Hepatocyte (in vitro differentiated cells): ENCODE data around the gene YBX2. TPM values are rescaled to one million over a fixed set of nuclear protein-coding genes. Genes with fewer than 3 reads are reported as not detected.

Experiments used
- DNase-seq: peaks from one replicate; pipeline ENCODE4 v3.0.0-alpha.2; 2016; ENCODE audit warnings: low spot score
- H2AFZ ChIP-seq: fragments of 200-600 bp; sonication (generic); 2 replicates; pipeline ENCODE4 v1.6.0; 2016; ENCODE audit warnings: antibody characterized with exemption, mild to moderate bottlenecking
- H3K27ac ChIP-seq: fragments of 200-600 bp; sonication (generic); 2 replicates; pipeline ENCODE4 v1.5.1; 2016; ENCODE audit warnings: mild to moderate bottlenecking
- H3K27me3 ChIP-seq: fragments of 200-600 bp; sonication (generic); 2 replicates; pipeline ENCODE4 v1.6.1; 2016
- H3K36me3 ChIP-seq: fragments of 200-600 bp; sonication (generic); replicated peaks from 2 replicates; pipeline ENCODE4 v1.5.1; 2016; ENCODE audit warnings: low read depth; ENCODE audit not compliant: insufficient read depth
- H3K4me1 ChIP-seq: fragments of 200-600 bp; sonication (generic); 2 replicates; pipeline ENCODE4 v1.5.1; 2016; ENCODE audit warnings: mild to moderate bottlenecking, moderate library complexity; ENCODE audit not compliant: insufficient read depth
- H3K4me2 ChIP-seq: fragments of 200-600 bp; sonication (generic); 2 replicates; pipeline ENCODE4 v1.6.0; 2016
- H3K4me3 ChIP-seq: fragments of 200-600 bp; sonication (generic); 2 replicates; pipeline ENCODE4 v1.5.1; 2016; ENCODE audit warnings: mild to moderate bottlenecking
- H3K79me2 ChIP-seq: fragments of 200-600 bp; sonication (generic); 2 replicates; pipeline ENCODE4 v1.6.0; 2017; ENCODE audit warnings: mild to moderate bottlenecking
- H3K9me2 ChIP-seq: fragments of 200-600 bp; sonication (generic); replicated peaks from 2 replicates; pipeline ENCODE4 v1.6.0; 2017; ENCODE audit warnings: mild to moderate bottlenecking; ENCODE audit not compliant: insufficient read depth
- H3K9me3 ChIP-seq: fragments of 200-600 bp; sonication (generic); 2 replicates; pipeline ENCODE4 v1.5.1; 2016; ENCODE audit warnings: low read depth, mild to moderate bottlenecking
- H4K20me1 ChIP-seq: fragments of 200-600 bp; sonication (generic); 2 replicates; pipeline ENCODE4 v1.6.0; 2016; ENCODE audit warnings: mild to moderate bottlenecking; ENCODE audit not compliant: insufficient read depth, poor library complexity, severe bottlenecking
- EZH2 ChIP-seq: fragments of 200-600 bp; sonication (generic); IDR thresholded peaks from 2 replicates; pipeline ENCODE4 v1.6.1; 2016; ENCODE audit warnings: antibody characterized with exemption, mild to moderate bottlenecking, borderline replicate concordance
- EZH2phosphoT487 ChIP-seq: fragments of 200-600 bp; sonication (generic); IDR thresholded peaks from one replicate; pipeline ENCODE4 v1.6.1; 2018; ENCODE audit warnings: antibody characterized with exemption, mild to moderate bottlenecking, low read depth, moderate library complexity; ENCODE audit not compliant: unreplicated experiment, severe bottlenecking
- WGBS: methylation state at CpG from one replicate; pipeline ENCODE4 v1.1.6; 2016; ENCODE audit warnings: low lambda C conversion rate; ENCODE audit errors: missing lambda C conversion rate; 5-methylcytosine and 5-hydroxymethylcytosine counted together
- polyA plus RNA-seq: library from polyadenylated mRNA; unstranded; fragments of >200 nt; fragmentation: Nextera tagmentation; extraction: Ambion mirVana; gene quantifications from 2 replicates; pipeline ENCODE4 v1.2.1, GENCODE V29; 2016
- total RNA-seq: library from RNA; depleted of rRNA; stranded (reverse); fragments of >200 nt; gene quantifications from 2 replicates; pipeline ENCODE4 v1.2.3, GENCODE V29; 2014
- TF ChIP-seq, protein P1 (sequence below): fragments of 200-600 bp; sonication (generic); IDR thresholded peaks from 2 replicates; pipeline ENCODE4 v1.5.1; 2016; ENCODE audit warnings: antibody characterized with exemption, mild to moderate bottlenecking; ENCODE audit not compliant: poor library complexity

Gene YBX2
- total and polyA plus RNA-seq, 2 experiments from 2014 or later: 1.3 to 1.7 TPM

DNA sequence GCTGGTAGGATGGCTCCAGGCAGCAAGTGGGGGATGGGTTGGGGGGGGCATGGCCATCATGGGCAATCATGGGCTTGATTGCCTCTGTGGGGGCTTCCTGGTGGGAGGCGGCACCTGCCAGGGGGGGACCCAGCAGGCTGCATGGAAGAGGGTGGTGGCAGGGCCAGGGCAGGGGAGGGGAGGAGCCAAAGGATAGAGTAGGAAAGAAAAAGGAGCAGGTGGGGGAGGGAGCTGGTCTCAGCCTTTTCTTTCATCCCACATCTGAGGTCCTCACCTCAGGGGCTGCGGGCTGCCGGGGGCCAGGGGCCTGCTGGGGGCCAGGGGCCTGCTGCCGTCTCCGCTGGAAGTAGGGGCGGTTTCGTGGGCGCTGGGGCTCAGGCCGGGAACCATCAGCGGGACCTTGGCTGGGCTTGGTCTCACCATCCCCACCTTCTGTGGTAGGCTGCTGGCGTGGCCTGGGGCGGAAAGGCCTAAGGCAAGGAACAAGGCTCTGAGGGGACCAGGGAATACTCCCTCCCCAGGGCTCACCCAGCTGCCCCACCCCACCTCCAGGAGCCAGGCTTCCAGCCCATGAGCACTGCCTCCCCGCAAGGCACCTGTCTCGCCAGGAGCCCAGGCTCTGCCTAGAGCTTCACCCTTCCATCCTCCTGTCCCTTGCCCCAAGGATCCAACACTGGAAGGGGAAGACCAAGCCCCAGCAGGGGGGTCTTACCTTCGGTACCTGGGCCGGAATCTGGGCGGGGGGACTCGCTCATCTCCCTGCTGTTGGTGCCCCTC, 5.0 kb downstream of the YBX2 start:
- no peak overlapping the region for H3K27ac ChIP-seq
- TF ChIP-seq EZH2: no peak
- TF ChIP-seq, protein P1, sequence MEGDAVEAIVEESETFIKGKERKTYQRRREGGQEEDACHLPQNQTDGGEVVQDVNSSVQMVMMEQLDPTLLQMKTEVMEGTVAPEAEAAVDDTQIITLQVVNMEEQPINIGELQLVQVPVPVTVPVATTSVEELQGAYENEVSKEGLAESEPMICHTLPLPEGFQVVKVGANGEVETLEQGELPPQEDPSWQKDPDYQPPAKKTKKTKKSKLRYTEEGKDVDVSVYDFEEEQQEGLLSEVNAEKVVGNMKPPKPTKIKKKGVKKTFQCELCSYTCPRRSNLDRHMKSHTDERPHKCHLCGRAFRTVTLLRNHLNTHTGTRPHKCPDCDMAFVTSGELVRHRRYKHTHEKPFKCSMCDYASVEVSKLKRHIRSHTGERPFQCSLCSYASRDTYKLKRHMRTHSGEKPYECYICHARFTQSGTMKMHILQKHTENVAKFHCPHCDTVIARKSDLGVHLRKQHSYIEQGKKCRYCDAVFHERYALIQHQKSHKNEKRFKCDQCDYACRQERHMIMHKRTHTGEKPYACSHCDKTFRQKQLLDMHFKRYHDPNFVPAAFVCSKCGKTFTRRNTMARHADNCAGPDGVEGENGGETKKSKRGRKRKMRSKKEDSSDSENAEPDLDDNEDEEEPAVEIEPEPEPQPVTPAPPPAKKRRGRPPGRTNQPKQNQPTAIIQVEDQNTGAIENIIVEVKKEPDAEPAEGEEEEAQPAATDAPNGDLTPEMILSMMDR: no peak
- TF ChIP-seq EZH2phosphoT487: no peak
- H3K79me2 ChIP-seq: no peaks in the 10 kb centered on the region
- H3K27me3 ChIP-seq: no peaks in the 10 kb centered on the region
- no peak overlapping the region for H2AFZ ChIP-seq
- H3K4me3 ChIP-seq: no peak overlapping the region
- H4K20me1 ChIP-seq: no peaks in the 10 kb centered on the region
- peaks cover 19% of the 10 kb centered on the region for H3K4me1 ChIP-seq
- WGBS: 97% methylated on average over 7 of the region's 18 CpGs
- no peak for DNase-seq
- H3K4me2 ChIP-seq: no peak overlapping the region
- no peaks in the 10 kb centered on the region for H3K9me2 ChIP-seq
- no peaks in the 10 kb centered on the region for H3K9me3 ChIP-seq
- no peaks in the 10 kb centered on the region for H3K36me3 ChIP-seq

DNA sequence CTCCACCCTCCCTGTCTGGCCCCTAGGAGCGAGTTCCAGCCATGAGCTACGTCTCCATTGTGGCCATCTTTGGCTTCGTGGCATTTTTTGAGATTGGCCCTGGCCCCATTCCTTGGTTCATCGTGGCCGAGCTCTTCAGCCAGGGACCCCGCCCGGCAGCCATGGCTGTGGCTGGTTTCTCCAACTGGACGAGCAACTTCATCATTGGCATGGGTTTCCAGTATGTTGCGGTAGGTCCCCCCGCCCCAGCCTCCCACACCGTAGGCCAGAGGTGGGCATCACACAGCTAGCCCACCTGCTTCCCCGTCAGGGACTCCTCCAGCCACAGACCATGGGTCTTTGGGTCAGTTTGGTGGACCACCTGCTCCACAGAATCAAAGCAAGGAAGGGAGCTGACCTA, 8.8 kb downstream of the YBX2 start:
- Histone ChIP-seq H3K27ac (no peak overlapping the region), H3K36me3 (no peaks in the 10 kb centered on the region), H4K20me1 (no peaks in the 10 kb centered on the region), H3K4me2 (no peak overlapping the region), H3K9me2 (no peaks in the 10 kb centered on the region), H3K9me3 (no peaks in the 10 kb centered on the region), H3K4me3 (no peak overlapping the region), H3K4me1 (peaks cover 13% of the 10 kb centered on the region), H2AFZ (no peak overlapping the region), H3K79me2 (no peaks in the 10 kb centered on the region), H3K27me3 (peaks cover 4% of the 10 kb centered on the region)
- TF ChIP-seq EZH2phosphoT487: no peak
- no peak for TF ChIP-seq EZH2
- TF ChIP-seq, protein P1: no peak
- WGBS: 98% methylated on average over 11 of the region's 12 CpGs
- DNase-seq: no peak

DNA sequence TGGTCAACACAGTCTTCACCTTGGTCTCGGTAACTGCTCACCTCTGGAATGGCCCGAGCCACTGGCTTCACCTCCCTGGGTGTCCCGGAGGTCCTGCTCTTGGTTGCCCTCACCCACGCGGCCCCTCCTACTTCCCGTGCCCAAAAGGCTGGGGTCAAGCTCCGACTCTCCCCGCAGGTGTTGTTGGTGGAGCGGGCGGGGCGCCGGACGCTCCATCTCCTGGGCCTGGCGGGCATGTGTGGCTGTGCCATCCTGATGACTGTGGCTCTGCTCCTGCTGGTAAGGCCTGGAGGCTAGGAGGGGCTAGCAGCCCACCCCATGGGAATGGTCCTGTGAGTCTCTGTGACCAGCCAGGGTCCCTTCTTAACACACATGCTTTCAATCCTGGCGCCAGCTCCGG, 9.5 kb downstream of the YBX2 start:
- no peaks in the 10 kb centered on the region for H3K36me3 ChIP-seq
- peaks cover 4% of the 10 kb centered on the region for H3K27me3 ChIP-seq
- no peak overlapping the region for H2AFZ ChIP-seq
- TF ChIP-seq EZH2phosphoT487 (no peak), EZH2 (no peak)
- TF ChIP-seq, protein P1: no peak
- H3K4me3 ChIP-seq: no peak overlapping the region
- H3K4me2 ChIP-seq: no peak overlapping the region
- WGBS: 96% methylated on average over 16 of the region's 16 CpGs
- H3K9me3 ChIP-seq: no peaks in the 10 kb centered on the region
- H3K9me2 ChIP-seq: no peaks in the 10 kb centered on the region
- no peaks in the 10 kb centered on the region for H3K79me2 ChIP-seq
- peaks cover 13% of the 10 kb centered on the region for H3K4me1 ChIP-seq
- no peaks in the 10 kb centered on the region for H4K20me1 ChIP-seq
- no peak for DNase-seq
- H3K27ac ChIP-seq: no peak overlapping the region
